Ishikawa (cell line): ENCODE measurements around the gene PPIL4.

Experiments used
- CEBPB ChIP-seq: IDR thresholded peaks from 2 replicates; pipeline ENCODE4 v1.6.1; 2012
- CREB1 ChIP-seq: IDR thresholded peaks from 2 replicates; pipeline ENCODE4 v1.6.1; 2012; ENCODE audit warnings: low read depth
- EGR1 ChIP-seq: IDR thresholded peaks from 2 replicates; pipeline ENCODE4 v1.6.1; 2012
- EP300 ChIP-seq: IDR thresholded peaks from 2 replicates; pipeline ENCODE4 v1.6.1; 2012; ENCODE audit warnings: borderline replicate concordance
- FOXM1 ChIP-seq: IDR thresholded peaks from 2 replicates; pipeline ENCODE4 v1.6.1; 2012; ENCODE audit warnings: low read depth, borderline replicate concordance
- RAD21 ChIP-seq: IDR thresholded peaks from 2 replicates; pipeline ENCODE4 v1.6.1; 2012; ENCODE audit warnings: low read depth
- TAF1 ChIP-seq: IDR thresholded peaks from 2 replicates; pipeline ENCODE4 v1.6.1; 2012; ENCODE audit warnings: low read depth, mild to moderate bottlenecking
- TEAD4 ChIP-seq: IDR thresholded peaks from 2 replicates; pipeline ENCODE4 v1.6.1; 2012
- ZBTB7A ChIP-seq: IDR thresholded peaks from 2 replicates; pipeline ENCODE4 v1.6.1; 2012; ENCODE audit warnings: low read depth
- TF ChIP-seq, protein P1 (sequence below): IDR thresholded peaks from 2 replicates; pipeline ENCODE4 v1.6.1; 2012
- TF ChIP-seq, protein P2 (sequence below): IDR thresholded peaks from 2 replicates; pipeline ENCODE4 v1.6.1; 2012

DNA sequence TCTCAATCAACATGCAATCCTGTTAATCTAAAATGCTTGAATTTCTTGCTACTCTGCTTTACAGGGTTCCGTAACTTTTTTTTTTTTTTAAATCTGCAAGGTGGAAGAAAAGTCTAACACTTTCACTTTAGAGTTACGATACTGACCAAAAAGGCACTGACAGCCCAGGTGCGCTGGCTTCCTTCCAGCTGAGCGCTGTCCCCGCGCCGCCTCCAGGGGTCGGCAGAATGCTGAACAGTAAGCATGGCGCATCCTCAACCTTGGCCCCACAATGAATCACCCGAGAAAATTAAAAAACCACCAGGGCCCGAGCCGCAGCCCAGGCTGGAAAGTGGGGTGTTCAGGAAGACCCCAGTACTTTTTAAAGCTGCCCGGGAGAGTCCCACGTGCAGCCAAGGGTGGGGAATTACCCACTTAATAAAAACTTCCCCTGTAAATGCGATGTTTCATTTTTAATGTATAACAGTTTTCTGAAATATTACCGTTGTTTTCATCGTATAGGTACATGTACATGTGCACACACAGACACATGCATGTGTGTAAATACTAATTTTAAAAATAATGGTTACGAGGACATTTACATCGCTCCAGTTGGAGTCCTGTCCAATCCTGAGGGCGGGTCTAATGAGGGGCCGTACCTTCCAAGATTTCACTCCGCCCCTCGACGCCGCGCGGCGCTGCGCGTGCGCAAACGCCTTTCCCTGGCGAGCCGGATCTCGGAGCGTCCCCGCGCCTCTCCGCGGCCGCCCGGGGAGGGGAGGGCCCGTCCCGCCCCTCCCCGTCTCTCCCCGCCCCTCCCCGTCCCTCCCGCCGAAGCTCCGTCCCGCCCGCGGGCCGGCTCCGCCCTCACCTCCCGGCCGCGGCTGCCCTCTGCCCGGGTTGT, 19.9 kb upstream of the PPIL4 start, which contains the start of gene GINM1:
- TF ChIP-seq, protein P1, sequence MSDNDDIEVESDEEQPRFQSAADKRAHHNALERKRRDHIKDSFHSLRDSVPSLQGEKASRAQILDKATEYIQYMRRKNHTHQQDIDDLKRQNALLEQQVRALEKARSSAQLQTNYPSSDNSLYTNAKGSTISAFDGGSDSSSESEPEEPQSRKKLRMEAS: peak; percentile 67
- TF ChIP-seq, protein P2, sequence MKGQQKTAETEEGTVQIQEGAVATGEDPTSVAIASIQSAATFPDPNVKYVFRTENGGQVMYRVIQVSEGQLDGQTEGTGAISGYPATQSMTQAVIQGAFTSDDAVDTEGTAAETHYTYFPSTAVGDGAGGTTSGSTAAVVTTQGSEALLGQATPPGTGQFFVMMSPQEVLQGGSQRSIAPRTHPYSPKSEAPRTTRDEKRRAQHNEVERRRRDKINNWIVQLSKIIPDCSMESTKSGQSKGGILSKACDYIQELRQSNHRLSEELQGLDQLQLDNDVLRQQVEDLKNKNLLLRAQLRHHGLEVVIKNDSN: no peak
- peak; percentile 40; the same call in 1 of the 2 replicates for TF ChIP-seq FOXM1
- no peak; the same call in 1 of the 2 replicates for TF ChIP-seq EP300
- no peak for TF ChIP-seq CEBPB
- TF ChIP-seq RAD21: peak; percentile 52
- TF ChIP-seq TEAD4: 0 out of 2 replicates have a peak, but pooled peaks have one; percentile 19
- no peak for TF ChIP-seq EGR1
- TF ChIP-seq ZBTB7A: 0 out of 2 replicates have a peak, but pooled peaks have one; percentile 72
- TF ChIP-seq TAF1: no peak; the same call in 1 of the 2 replicates
- TF ChIP-seq CREB1: no peak
